Pulmonary artery endothelial cell (primary cell): ENCODE data around the gene GOLPH3. TPM values are rescaled to one million over a fixed set of nuclear protein-coding genes. Genes with fewer than 3 reads are reported as not detected.

Experiments used
- total RNA-seq: library from RNA; depleted of rRNA; stranded (reverse); fragments of >200 nt; gene quantifications from 2 replicates; pipeline ENCODE4 v1.2.3, GENCODE V29; 2014

The GOLPH3 gene
- total RNA-seq, 1 donor from 2014 or later, result 63.4 TPM

Other genes with a start within 250 kb of the GOLPH3 start
- gene MTMR12, start 138.6 kb upstream of the GOLPH3 start, total RNA-seq, result 31.9 and 36.7 TPM in 2 replicates